Upper lobe of left lung (tissue), 4 donors: ENCODE results near the gene STAG1.

Experiments
- CTCF ChIP-seq, 6 experiments: fragments of 450-650 bp in 4 of 6; fragments of 200-600 bp in 2 of 6; sonication (generic) in 2 of 6; IDR thresholded peaks; one replicate each; pipeline ENCODE4 v1.5.1; 2016 to 2019; ENCODE audit warnings: antibody characterized with exemption in 6 of 6
- POLR2A ChIP-seq, 4 donors: fragments of 450-650 bp; IDR thresholded peaks; one replicate each; pipeline ENCODE4 v1.5.1; 2016 to 2017; ENCODE audit warnings: antibody characterized with exemption in 4 of 4, mild to moderate bottlenecking in 2 of 4

- TF ChIP-seq CTCF (IDR thresholded peaks at IDR 0.05) (no peak), POLR2A (IDR thresholded peaks at IDR 0.05) (no peak)
These were observed 20.5 kb upstream of the STAG1 start for GRCh38 chr3:136772709-136773108.
